HG03066 (cell line): ENCODE results near the gene SMOC2.
"Not testable (repeated sequence)": the region's sequence is repeated elsewhere in the genome, so short reads cannot be mapped to it uniquely, and the experiment has no call there.

ENCODE experiments used
- ATAC-seq: cut with Tn5 transposase; IDR thresholded peaks from one replicate; pipeline ENCODE4 v1.9.1; 2021; ENCODE audit warnings: low read depth; ENCODE audit not compliant: unreplicated experiment

Gene SMOC2

DNA sequence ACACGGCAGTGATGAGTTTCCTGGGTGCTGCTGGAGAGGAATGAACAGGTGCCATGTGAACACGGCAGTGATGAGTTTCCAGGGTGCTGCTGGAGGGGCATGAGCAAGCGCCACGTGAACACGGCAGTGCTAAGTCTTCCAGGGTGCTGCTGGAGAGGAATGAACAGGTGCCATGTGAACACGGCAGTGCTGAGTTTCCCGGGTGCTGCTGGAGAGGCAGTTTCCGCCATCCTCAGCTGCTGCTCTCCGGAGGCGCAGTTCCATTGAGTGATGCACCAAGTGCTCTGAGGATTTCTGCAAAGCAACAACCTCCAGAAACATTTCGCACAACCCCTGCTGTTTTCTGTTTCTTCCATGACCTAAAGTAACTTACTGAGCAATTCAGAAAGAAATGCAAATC is 155.4 kb downstream of the SMOC2 start:
- no peak for ATAC-seq

DNA sequence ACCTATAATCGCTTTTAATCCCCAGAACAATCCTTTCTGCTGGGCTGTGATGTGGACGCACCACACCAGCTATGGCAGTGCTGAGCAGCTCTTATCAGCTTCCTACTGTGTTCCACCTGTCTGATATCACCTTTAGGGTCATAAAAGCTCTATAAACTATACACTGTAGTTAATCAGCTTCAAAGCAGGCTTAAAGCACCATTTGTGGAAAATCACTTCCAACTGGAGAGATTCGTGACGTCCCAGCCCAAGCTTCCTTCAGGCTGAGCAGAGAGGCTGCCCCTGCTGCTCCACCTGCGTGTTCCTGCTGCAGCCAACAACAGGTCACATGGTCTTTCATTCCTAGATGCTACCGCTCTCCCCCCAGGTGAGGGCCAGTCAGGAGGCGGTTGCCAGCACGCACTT is 156.5 kb downstream of the SMOC2 start:
- no peak for ATAC-seq

DNA sequence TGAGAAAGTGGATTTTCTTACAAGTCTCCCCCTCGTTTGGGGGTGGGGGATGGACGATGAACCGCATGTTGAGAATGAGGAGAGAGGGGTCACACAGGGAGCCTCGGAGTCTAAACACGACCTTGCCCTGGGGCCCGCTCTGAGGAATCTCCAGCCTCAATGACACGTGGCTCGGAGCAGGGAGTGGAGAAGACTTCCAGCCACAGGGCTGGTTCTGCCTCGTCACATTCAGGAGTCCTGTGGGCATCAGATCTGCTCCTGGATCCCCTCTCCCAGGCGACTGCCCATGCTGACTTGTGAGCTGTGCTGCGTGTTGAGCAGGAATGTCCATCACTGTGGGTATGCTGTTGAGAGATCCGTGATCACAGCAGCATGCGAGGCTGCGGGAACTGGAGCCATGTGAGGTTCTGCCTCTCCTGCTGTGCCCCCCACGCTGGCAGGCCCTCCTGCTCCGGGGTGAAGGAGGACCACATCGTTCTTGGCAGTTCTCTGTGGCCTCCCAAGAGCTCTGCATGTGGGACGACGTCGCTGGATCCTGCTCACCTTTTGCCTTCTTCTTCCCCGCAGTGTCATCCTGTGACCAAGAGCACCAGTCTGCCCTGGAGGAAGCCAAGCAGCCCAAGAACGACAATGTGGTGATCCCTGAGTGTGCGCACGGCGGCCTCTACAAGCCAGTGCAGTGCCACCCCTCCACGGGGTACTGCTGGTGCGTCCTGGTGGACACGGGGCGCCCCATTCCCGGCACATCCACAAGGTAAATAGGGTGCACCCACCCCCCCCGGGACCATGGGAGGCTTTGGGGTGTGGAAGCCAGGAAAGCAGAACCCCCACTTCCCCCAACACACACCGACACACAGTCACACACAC is 157.5 kb downstream of the SMOC2 start:
- no peak for ATAC-seq

DNA sequence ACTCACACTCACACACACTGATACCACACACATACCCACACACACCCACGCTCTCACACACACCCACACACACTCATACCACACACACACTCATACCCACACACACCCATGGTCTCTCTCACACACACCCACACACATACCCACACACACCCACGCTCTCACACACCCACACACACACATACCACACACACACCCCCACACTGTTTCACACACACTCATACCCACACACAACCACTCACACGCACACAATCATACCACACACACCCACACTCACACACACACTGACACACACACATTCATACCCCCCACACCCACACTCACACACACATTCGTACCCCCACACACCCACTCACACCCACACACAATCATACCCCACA is 158.1 kb downstream of the SMOC2 start:
- ATAC-seq: no peak

DNA sequence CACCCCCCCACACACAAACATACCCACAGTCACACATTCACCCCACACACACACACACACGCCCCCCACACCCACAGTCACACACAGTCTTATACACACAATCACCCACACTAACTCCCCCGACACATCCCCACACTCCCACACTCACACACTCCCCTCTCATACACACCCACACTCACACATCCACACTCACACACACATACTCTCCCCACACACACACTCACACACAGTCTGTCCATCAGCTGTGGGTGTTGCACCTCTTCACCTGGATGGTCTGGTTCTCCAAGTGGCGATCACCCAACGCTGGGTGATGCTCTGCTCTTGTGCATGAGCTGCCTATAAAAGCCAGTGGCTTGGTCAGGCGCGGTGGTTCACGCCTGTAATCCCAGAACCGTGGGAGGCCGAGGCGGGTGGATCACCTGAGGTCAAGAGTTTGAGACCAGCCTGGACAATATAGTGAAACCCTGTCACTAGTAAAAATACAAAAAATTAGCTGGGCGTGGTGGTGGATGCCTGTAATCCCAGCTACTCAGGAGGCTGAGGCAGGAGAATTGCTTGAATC is 158.9 kb downstream of the SMOC2 start:
- no peak for ATAC-seq

DNA sequence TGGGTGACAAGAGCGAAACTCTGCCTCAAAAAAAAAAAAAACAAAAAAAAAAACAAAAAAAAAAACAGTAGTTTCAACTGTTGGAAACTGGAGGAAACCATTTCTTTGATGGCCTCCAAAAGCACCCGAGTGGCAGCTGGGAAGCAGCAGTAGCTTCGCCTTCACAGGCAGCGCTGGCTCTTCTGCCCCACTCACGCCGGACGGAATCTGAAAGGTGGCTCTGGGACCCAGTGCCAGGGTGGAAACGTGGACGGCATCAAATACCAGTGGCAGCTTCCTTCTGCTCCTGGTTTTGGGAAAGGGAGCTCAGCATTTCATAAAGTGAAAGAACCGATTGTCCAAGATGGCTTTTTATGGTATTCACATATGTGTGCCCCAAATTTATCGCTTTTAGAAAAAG is 159.4 kb downstream of the SMOC2 start:
- ATAC-seq: no peak

DNA sequence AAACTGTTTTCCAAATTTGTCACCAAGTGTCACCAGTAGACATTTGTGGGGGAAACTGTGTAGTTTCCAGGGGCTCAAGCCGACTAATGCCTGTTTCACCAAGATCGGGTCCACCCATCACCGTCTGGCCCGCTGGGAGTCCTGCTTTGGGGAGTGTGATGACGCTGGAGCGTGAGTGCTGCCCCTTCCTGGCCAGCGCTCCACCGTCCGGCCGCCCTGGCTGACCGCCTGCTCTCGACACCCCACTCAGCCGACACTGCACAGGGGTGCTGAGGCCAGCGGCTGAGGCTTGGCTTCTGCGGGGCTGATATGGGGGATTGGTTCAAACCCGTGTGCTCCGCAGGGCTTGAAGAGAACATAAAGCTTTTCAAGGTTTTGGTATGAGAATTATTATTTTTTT is 160.1 kb downstream of the SMOC2 start:
- no peak for ATAC-seq

DNA sequence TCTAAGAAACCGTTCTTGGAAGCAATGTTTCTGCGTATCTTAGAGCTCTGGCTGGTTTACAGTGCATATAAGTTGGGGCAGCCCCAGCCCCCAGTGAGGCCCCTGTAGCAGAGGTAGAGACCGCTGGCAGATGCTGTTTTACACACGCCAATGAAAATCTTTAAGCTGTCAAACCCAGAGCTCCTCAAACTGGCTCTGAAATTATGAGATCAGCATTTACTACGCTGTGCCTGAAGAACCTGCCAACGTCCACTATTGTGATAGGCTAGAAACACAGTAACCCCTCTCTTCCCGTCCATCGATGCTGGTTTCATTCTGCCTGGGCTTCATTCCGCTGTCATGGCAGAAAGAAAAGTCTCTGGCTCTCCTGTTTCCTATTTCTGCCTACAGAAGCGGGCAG is 160.6 kb downstream of the SMOC2 start:
- ATAC-seq: no peak

DNA sequence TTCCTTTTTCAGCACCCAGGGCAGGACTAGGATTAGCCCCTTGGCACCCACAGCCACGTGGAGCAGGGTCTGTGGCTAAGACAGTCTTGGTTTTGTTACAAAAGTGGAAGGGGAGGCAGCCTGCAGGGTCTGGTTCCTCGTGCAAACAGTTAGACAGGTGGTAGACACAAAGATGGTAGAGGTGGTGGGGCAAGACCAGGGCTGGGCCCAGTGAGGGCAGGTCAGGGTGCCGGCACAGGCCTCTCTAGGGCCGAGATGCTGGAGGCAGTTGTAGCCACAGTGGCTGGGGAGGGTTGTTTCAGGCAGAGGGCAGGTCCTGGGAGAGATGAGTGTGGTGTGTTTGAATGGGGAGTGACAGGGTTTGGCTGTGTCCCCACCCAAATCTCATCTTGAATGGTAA is 161.6 kb downstream of the SMOC2 start:
- no peak for ATAC-seq

DNA sequence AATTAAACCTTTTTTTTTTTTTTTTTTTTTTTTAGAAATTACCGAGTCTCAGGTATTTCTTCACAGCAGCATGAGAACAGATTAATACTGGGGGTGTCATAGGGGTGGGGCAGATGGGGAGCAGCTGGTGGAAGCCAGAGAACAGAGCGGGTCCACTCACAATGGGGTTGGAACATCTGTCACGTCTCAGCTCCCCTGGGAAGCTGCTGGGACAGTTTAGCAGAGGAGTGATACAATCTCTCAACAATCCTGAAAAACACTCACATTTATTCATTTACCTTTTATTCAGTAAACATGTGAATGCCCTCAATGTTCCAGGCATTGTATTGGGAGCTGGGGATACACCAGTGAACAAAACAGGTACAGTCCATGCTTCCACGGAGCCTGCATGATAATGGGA is 162.2 kb downstream of the SMOC2 start:
- no peak for ATAC-seq

DNA sequence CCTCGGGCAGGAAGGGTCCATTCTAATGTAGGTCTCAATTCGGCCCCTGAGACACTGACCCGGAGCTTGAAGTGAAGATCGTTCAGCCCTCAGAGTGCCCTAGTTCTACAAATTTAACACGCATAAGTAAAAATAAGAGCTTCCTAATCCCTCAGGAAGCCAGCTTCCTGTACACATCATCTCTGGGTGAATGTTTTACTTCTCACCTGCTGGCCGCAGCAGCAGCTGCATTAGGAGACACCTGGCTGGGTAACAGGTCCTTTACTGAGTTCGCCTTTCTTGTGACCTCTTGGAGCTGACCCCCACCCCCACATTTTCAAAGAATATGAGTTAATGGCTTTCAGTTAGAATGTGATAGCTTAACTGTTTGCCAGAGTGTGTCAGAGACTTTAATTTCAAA is 165.0 kb downstream of the SMOC2 start:
- no peak for ATAC-seq

DNA sequence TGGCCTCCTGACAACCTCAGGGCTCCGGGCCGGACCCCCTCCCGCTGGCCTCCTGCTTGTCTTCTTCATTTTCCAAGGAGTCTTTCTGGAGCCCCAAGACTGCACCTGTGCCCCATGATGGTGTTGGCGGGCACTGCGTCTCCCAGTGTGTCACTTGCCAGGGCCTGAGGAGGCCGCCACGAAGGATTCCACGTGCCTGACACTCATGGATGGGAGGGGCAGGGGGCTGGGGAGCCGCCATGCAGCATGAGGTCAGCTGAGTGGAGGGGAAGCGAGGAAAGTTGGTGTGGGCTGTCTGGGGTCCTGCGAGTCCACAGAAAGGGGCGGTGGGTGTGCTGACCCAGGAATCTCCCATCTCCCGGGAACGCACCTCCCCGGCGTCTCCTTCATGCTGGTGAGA is 165.7 kb downstream of the SMOC2 start:
- ATAC-seq: no peak

DNA sequence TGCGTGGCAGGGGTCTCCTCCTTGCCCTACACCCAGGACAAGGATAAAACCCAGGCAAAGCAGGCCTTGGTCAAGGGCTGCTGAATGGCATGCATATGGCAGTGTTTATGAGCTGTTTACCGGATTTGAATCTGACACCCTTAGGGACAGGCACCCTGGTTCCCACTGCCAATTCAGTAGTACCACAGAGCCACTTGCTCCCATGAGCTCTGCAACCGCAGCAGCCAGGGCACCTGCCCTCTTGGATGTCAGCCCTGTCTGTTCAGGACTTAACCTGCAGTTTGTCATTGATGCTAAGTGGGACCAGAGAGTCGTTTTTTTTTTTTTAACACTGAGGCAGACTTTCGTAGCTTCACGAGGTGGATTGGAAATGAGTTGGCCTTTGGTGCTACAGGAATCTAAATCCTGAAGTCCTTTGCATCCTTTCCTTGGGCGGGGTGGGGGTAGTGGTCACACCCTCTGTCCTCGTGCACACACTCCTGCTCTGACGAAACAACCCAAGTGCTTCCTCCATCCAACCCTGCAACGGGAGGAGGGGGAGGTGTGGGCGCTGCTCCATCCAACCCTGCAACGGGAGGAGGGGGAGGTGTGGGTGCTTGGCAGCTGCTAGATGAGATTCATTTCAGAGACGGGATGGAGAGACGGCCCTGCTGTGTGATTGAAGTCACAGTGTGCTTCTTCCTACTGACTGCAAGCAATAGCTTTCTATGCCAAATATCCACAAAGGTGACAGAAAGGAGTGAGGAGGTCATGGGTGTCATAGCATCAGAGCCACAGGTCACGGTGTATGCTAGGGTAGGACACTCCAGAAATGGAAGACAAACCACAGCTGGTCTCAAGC is 166.5 kb downstream of the SMOC2 start:
- no peak for ATAC-seq

DNA sequence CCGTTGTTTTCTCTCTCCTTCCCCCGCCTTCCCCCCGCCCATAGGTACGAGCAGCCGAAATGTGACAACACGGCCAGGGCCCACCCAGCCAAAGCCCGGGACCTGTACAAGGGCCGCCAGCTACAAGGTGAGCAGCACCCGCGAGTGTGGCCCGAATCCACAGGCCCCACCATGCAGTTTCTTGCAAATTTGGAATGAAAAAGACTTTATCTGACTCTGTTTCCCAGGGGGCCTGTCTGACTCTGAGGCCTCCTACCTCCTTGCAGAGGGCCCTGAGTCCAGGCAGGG is 167.1 kb downstream of the SMOC2 start:
- no peak for ATAC-seq

DNA sequence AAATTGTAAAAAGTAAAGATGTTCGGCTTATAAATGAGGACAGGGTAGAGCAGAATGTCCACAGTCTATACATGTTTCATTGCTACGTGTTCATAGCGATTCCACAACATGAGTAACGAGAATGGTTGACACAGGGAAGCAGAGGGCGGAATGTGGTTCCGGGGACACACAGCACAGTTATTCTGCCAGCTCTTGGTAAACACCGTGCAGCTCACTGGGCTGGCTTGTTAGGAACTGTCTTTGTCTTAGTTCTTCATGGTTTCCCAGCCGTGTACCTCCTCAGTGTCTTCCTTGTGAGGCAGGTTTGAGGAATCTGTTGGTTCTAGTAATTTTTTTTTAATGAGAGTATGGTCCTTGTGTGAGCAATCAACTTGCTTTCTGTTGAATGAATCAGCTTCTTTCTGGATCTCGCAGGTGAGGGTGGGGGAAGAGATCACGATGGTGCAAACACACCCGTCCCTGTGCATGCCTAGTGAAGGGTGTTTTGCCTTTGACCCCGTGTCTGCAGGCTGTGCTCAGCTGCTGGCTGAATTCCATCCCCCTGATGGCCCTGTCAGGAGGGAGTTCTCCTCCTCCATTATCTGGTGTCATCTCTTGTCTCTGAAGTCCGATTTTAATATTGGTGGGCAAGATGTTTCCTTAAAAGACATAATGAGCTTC is 168.2 kb downstream of the SMOC2 start:
- no peak for ATAC-seq

DNA sequence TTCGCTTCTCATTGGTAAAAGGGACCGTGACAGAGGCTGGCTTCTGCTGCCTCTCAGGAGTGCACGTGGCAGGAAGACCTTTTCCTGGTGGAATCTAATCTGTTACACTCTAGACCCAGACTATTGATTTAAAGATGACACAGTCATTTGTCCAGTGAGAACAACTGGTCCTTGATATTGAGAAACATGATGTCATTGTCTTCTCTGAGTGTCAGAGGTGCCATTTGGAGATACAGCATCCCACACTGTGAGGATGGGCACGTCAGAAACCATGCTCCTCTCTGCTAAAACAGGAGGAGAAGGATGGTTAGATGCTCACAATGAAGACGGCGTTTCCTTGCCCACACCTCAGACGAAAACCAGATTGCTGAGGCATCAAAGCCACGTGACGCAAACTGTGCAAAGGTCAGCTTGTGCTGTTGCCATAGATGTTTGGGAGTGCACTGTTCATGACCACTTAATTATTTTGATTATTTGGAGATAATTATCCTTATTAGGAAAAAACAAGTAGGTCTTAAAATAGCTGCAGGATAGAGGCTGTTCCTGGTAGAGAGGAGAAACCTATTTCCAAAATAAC is 169.0 kb downstream of the SMOC2 start:
- ATAC-seq: no peak

DNA sequence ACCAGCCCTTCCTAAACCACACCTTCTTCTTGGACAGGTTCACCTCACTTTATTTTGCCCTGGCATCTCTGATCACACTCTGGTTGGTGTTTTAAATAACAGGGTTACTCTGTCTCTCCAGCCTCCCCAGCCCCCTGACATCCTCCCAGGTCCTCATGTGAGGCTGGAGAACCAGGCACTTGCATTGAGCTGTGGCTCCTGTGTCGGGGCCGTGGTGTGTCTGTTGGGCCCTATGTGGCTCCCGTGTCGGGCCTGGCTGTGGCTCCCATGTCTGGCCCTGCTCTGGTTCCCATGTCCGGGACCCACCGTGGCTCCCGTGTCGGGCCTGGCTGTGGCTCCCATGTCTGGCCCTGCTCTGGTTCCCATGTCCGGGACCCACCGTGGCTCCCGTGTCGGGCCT is 170.0 kb downstream of the SMOC2 start:
- ATAC-seq: not testable (repeated sequence)

DNA sequence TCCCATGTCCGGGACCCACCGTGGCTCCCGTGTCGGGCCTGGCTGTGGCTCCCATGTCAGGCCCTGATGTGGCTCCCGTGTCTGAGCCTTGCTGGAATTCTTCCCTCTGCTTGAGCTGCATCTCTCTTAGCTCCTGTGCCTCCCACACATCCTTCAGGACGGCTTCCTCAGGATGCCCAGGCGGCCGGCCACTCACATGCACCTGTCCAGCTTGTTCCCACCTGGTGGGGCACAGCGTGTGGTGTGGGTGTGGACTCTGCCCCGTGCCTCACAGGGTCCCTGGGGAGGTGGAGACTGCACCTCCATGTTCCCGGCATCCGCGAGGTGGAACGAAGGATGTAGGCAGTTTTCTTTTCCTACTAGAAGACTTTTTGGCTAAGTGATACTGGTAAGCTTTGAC is 170.7 kb downstream of the SMOC2 start:
- no peak for ATAC-seq

DNA sequence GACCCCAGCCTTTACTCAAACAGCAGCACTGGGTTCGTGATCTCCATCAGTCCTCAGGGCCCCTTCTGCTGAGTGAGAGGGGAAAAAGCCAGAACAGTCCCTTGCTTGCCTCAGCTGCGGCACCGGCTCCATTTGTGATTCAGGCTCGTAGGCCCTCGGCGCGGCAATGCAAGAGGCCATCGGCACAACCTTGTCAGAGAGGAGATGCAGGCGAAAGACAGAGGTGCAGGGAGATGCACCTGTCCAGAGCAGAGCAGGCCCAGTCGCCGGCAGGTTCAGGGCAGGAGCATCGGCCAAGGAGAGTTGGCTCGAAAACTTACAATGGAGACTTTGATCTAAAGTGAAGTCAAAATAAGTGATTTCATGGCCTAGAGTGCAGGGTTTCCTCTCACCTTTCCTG is 171.6 kb downstream of the SMOC2 start:
- ATAC-seq: no peak

DNA sequence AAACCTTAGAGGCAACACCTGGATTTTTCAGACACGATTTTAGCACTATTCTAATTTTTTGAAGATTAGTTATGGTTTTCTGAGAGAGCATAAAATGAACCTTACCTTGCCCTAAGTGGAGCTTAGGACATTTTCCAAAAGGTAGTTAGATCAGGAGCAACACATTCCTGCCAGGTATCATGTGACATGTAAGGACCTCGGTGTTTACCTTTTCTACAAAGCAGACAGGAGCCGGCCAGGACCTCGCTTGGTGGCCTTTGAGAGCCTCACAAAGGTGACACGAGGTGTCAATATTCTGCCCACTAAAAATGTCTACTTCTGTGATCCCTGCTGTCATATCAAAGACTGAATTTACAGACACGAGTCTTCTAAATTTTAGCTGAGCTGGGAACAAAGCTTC is 174.9 kb downstream of the SMOC2 start:
- no peak for ATAC-seq
